Rectal smooth muscle tissue (tissue), 1 donor: ENCODE results near the gene SLC16A5.
A peak's percentile ranks its signal among the peaks of the same experiment; 100 is the strongest.

ENCODE experiments used
- H3K27ac ChIP-seq: one replicate; pipeline ENCODE4 v1.7.0; 2013; ENCODE audit warnings: low read depth, low read length, inconsistent platforms
- H3K27me3 ChIP-seq: one replicate; pipeline ENCODE4 v1.7.0; 2013; ENCODE audit warnings: low read length; ENCODE audit not compliant: control insufficient read depth, insufficient read depth
- H3K36me3 ChIP-seq: one replicate; pipeline ENCODE4 v1.7.0; 2013; ENCODE audit warnings: low read length; ENCODE audit not compliant: control insufficient read depth, insufficient read depth
- H3K4me1 ChIP-seq: one replicate; pipeline ENCODE4 v1.7.0; 2013; ENCODE audit warnings: low read length; ENCODE audit not compliant: control insufficient read depth, insufficient read depth
- H3K4me3 ChIP-seq: one replicate; pipeline ENCODE4 v1.7.0; 2013; ENCODE audit warnings: low read length
- H3K9ac ChIP-seq: one replicate; pipeline ENCODE4 v1.7.0; 2013; ENCODE audit warnings: low read length

Gene SLC16A5

DNA sequence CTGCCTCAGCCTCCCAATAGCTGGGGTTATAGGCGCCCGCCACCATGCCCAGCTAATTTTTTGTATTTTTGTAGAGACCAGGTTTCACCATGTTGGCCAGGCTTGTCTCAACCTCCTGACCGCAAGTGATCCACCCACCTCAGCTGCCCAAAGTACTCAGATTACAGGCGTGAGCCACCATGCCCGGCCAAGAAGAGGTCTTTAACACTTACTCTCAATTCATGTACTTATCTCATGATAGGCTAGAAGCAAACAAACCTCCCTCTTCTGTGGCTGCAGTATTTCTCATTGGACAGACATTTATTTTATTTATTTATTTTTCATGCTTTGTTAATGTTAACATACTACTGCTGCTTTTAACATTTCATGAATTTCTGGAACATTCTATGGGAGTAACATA is 50.8 kb downstream of the SLC16A5 start:
- Histone ChIP-seq H3K27ac (no peak overlapping the region), H3K4me3 (no peak overlapping the region), H3K9ac (no peak overlapping the region), H3K36me3 (no peaks in the 10 kb centered on the region), H3K27me3 (no peaks in the 10 kb centered on the region), H3K4me1 (no peaks in the 10 kb centered on the region)

DNA sequence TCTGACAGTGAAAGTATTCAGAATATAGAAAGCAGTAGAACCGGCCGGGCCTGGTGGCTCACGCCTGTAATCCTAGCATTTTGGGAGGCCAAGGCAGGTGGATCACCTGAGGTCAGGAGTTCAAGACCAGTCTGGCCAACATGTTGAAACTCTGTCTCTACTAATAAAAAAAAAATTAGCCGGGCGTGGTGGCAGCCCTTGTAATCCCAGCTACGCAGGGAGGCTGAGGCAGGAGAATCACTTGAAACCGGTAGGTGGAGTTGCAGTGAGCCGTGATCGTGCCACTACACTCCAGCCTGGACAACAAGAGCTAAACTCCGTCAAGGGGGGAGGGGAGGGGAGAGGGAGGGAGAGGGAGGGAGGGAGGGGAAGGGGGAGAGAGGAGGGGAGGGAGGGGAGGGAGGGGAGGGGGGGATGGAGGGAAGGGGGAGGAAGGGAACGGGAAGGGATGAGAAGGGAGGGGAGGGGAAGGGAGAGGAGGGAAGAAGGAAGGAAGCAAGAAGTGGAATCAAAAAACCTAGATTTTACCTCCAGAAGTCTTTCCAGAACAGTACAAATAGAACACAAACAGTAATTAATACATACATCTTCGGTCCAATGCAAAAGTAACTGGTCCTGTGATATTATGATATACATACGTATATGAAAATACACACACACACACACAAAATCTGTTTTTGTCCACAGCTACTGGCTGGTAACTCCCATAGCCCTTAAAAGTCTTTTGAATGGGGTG is 54.6 kb downstream of the SLC16A5 start:
- peaks cover 14% of the 10 kb centered on the region for H3K36me3 ChIP-seq
- H3K9ac ChIP-seq = no peak overlapping the region
- no peak overlapping the region for H3K27ac ChIP-seq
- no peaks in the 10 kb centered on the region for H3K27me3 ChIP-seq
- no peaks in the 10 kb centered on the region for H3K4me1 ChIP-seq
- H3K4me3 ChIP-seq = no peak overlapping the region

DNA sequence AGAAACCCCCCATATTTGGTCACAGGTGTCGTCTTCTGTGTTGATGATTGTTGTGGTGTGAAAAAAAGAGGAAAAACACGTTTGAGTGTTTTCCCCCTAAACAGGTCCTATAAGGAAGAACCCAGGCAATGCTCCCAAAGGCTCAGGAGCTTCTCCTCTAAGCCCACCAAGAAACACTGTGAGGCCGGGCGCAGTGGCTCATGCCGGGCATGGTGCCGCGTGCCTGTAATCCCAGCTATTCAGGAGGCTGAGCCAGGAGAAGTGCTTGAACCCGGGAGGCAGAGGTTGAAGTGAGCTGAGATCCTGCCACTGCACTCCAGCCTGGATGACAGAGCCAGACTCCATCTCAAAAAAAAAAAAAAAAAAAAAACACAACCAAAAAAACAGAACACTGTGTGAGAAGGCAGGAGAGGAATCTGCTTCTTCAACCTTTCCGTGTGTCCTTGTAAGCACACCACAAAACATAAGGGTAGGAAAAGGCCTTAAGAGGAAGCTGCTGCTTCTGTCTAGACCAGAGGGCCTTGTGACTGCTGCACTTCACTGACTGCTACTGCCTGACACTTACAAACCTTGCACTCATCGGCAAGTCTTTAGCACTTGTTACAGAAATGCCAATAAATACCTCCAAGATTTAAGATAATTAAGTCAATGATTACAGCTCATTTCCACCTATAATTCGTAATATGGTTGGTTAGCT is 57.2 kb downstream of the SLC16A5 start:
- Histone ChIP-seq H3K36me3 (peaks cover 15% of the 10 kb centered on the region), H3K9ac (no peak overlapping the region), H3K27me3 (no peaks in the 10 kb centered on the region), H3K4me3 (no peak overlapping the region), H3K4me1 (no peaks in the 10 kb centered on the region), H3K27ac (no peak overlapping the region)

DNA sequence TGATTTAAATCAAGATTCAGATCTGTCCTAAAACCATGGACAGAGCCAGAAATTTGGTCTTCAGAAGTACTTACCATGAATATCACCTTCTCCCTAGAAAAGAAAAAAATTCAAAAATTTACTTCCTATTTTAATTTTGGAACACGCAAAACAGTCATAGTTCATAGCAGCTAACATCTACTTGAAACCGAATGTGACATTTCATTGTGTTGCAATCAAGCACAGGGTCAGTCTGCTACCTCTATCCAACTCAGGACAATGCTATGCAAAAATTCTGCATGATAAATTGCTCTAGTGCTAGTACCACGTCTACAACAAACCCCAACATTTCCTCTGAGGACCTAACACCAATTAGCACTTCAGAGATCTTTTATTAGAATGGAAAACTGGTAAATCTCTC is 58.8 kb downstream of the SLC16A5 start:
- Histone ChIP-seq H3K36me3 (peaks cover 15% of the 10 kb centered on the region), H3K9ac (no peak overlapping the region), H3K4me1 (no peaks in the 10 kb centered on the region), H3K27me3 (no peaks in the 10 kb centered on the region), H3K27ac (no peak overlapping the region), H3K4me3 (no peak overlapping the region)

DNA sequence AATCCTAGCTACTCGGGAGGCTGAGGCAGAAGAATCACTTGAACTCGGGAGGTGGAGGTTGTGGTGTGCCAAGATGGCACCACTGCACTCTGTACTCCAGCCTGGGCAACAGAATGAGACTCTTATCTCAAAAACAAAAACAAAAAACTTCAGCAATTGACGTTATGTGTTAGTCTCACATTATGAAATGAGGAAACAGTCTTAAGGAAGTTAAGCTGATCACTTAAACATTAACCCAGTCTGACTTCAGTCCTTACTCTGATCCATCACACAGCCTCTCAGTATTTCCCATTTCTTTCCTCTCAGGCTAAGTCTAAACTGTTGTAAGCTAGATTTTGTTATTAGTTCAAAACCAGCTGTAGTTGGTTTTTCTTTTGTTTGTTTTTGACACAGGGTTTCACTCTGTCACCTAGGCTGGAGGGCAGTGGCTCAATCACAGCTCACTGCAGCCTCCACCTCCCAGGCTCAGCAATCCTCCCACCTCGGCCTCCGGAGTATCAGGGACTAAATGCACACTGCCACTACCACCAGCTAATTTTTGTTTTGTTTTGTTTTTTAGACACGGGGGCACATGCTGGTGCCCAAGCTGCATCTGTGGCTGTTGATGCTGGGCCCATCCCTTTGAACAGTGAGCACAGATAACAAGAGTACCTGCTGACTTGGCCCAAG is 60.3 kb downstream of the SLC16A5 start:
- Histone ChIP-seq H3K27ac (no peak overlapping the region), H3K4me3 (no peak overlapping the region), H3K4me1 (no peaks in the 10 kb centered on the region), H3K27me3 (no peaks in the 10 kb centered on the region), H3K36me3 (peaks cover 15% of the 10 kb centered on the region), H3K9ac (no peak overlapping the region)

DNA sequence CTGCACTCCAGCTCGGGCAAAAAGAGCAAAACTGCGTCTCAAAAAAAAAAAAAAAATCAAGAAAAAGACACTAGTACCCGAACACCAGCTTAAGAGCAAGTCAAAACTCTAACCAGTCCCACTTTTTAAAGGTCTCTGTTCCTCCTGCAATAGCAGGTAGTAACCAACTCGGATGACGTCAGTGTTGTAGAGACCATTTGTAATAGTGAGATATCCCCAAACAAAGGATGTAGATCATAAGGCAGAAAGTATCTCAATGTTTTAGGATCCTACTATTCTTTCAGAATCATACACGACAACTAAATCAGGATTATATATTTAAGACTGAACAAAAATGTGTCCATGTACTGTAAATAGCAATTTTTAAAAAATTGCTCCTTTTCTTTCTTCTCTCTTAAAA is 64.2 kb downstream of the SLC16A5 start:
- Histone ChIP-seq H3K27me3 (no peaks in the 10 kb centered on the region), H3K9ac (no peak overlapping the region), H3K27ac (no peak overlapping the region), H3K4me1 (peaks cover 2% of the 10 kb centered on the region), H3K36me3 (peaks cover 5% of the 10 kb centered on the region), H3K4me3 (no peak overlapping the region)

DNA sequence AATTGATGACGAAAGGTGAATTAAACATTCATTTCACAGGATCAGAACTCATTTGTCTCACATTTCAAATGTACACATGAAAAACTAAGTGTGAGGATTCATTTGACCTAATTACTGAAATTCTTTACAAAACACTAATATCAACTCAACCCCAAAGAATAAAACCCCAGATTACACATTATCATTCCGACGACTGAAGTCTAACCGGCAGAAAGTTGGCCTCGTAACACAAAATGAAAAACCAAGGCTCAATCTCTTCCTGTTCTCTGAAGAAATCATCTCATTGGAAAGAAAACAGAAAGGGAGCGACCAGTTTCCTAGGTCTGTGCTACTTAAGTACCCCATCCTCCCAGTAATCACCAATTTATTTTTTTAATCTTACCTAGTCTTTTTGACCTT is 64.8 kb downstream of the SLC16A5 start:
- H3K4me1 ChIP-seq = peaks cover 2% of the 10 kb centered on the region
- no peak overlapping the region for H3K4me3 ChIP-seq
- H3K27ac ChIP-seq = no peak overlapping the region
- no peaks in the 10 kb centered on the region for H3K36me3 ChIP-seq
- no peak overlapping the region for H3K9ac ChIP-seq
- no peaks in the 10 kb centered on the region for H3K27me3 ChIP-seq

DNA sequence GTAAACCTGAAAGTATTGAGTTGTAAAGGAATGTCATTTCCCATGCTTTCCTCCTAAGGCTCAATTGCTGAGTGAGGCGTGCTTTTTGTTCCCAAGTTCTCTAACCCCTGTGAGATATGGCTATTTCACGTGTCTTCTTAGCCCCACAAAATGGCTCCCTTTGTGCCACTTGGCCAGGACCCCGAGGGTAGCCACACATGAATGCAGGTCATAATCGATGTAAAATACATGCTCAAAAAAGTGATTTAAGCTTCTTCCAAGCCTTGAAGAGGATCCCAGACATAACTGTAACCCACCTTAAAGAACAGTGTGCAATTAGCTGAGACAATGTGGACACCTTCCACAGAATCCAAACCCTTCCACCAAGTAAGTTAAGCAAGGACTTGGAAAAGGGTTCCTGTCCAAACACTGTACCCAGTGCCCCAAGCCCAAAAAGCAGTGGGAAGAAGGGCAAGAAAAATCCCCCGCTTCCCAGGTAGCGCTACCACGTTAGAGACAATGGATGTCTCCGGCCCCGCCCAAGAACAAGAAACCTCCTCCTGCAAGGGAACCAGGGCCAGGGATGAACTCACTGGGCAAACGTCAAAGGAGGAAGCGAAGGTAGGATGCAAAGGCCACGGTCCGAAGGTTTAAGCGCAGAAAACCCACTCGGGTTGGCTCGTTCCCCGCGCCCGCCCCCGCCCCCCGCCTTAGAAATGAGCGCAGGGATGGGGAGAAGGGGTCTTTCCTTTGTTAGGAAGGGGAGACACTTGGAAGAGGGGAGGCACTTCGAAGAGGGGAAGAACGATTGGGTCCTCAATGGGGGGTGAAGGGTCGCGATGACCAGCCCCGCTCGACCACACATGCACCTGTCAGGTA is 65.4 kb downstream of the SLC16A5 start:
- H3K4me1 ChIP-seq = peaks cover 2% of the 10 kb centered on the region

DNA sequence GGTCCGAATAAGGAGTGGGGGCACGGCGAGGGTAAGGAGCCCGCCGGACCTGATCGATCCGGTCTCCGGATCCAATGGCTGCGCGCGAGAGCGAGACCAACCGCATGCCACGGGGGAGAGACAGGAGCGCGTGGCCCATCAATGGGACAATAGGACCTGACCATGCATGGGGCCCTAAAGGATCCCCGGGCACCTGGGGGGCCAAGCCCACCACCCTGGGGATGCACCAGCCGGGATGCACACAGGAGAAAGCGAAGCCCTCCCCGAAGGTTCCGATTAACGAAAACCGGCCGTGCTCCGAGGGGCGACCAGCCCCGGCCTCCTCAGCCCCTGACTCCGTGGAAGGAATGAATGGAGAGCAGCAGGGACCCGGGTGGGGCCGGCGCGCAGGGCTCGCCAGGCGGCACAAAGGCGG is 66.0 kb downstream of the SLC16A5 start:
- H3K27me3 ChIP-seq = no peaks in the 10 kb centered on the region
- H3K9ac ChIP-seq = peak overlapping the region; percentile 57
- H3K36me3 ChIP-seq = no peaks in the 10 kb centered on the region
- peak overlapping the region; percentile 80 for H3K27ac ChIP-seq
- H3K4me3 ChIP-seq = peak overlapping the region; percentile 92
- peaks cover 2% of the 10 kb centered on the region for H3K4me1 ChIP-seq

More for the DNA sequence above, 65.4 kb downstream of the SLC16A5 start:
- Histone ChIP-seq H3K27ac (no peak overlapping the region), H3K9ac (peak overlapping the region; percentile 13), H3K36me3 (no peaks in the 10 kb centered on the region), H3K4me3 (peak overlapping the region; percentile 92), H3K27me3 (no peaks in the 10 kb centered on the region)

DNA sequence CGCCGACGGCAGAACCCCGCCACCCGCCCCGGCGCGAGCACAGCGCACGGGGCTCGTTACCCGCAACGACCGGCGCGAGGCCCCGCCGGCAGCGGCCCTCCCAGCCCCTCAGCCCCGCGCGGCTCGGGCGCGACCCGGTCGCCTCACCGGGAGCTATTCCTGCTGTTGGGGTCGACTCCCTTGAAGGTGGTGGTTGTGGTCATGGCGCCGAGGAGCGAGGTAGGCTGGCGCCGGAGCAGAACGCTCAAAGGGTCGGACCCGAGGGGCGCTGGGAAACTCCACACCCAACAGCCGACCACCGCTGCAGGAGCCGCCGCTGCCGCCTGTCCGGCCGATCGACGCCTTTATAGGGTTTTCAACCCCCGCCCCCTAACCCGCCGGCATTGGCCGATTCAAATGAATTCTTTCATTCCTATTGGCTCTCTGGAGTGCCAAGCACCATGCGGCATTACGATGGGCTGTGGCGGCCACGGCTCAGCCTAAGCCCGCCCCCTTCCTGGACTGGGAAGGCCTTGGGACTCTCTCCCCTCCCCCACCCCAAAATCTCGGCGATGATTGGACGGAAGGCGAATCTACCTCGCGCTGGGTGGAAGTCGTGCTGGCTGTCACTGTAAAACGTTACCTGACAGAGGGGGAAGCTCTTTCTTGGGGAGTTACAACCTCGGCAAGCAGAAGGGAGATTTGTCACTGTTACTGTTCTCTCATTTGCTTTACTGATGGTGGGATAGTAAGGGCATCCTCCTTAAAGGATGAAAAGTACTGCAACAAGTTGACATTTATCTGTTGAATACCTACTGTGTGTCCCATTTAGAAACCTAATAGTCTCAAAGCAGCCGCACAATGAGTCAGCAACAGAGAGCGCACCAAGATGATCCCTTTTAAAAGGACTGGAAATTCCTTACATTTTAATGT is 66.7 kb downstream of the SLC16A5 start, which contains the start of gene JPT1:
Gene JPT1, minus strand, starts transcription at position 318 of the 912 bp plus-strand sequence. Its CDS starts 115 bp downstream, at position 203.
- H3K4me3 ChIP-seq = peak within 1 kb of the TSS; percentile 92
- no peaks in the 10 kb centered on the region for H3K36me3 ChIP-seq
- H3K9ac ChIP-seq = peak within 1 kb of the TSS; percentile 57
- no peaks in the 10 kb centered on the region for H3K27me3 ChIP-seq
- peak within 1 kb of the TSS; percentile 80 for H3K27ac ChIP-seq
- peaks cover 2% of the 10 kb centered on the region for H3K4me1 ChIP-seq

DNA sequence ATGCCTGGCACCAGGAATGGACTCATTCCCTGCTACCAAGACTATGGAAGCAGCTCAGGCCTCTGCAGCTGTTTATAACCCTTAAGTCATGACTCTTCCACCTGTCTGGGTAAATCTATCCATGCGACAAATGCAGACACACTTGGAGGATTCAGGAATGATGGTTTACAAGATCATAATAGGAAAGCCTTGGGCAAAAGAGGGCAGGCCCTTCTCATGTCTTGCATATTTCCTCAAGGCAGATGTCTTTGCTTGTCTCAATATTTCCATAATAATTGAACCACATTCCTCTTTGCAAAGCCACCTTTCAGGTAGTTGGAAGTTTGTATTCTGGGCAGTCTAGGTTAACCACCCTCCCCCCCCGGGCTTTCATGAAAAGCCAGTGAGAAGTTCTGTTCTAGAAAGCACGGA is 67.4 kb downstream of the SLC16A5 start:
- Histone ChIP-seq H3K9ac (no peak overlapping the region), H3K27me3 (no peaks in the 10 kb centered on the region), H3K4me3 (peak overlapping the region; percentile 70), H3K36me3 (no peaks in the 10 kb centered on the region), H3K4me1 (peaks cover 2% of the 10 kb centered on the region), H3K27ac (no peak overlapping the region)
